GM18867 (cell line): ENCODE measurements around the gene CCR9.

Experiments
- ATAC-seq: cut with Tn5 transposase; IDR thresholded peaks from one replicate; pipeline ENCODE4 v1.9.1; 2021; ENCODE audit warnings: mild to moderate bottlenecking, moderate library complexity; ENCODE audit not compliant: unreplicated experiment

CCR9 gene

GRCh38 chr3:45936261-45936660, 49.9 kb downstream of the CCR9 start:
- no peak for ATAC-seq

- ATAC-seq = no peak
Measured at GRCh38 chr3:45937206-45938042, 51.1 kb downstream of the CCR9 start.

GRCh38 chr3:45938043-45938435, 51.7 kb downstream of the CCR9 start:
- ATAC-seq = no peak

GRCh38 chr3:45938864-45939263, 52.5 kb downstream of the CCR9 start:
- peak; percentile 54 for ATAC-seq

- ATAC-seq = no peak
Measured at GRCh38 chr3:45939341-45939771, 53.0 kb downstream of the CCR9 start.

GRCh38 chr3:45940004-45940780, 53.8 kb downstream of the CCR9 start:
- no peak for ATAC-seq

- no peak for ATAC-seq
Measured at GRCh38 chr3:45940781-45941365, 54.5 kb downstream of the CCR9 start.

GRCh38 chr3:45942051-45942825, 55.9 kb downstream of the CCR9 start:
- ATAC-seq = no peak

- no peak for ATAC-seq
Measured at GRCh38 chr3:45943207-45943846, 57.0 kb downstream of the CCR9 start, which contains the start of gene CXCR6. TSS of gene CXCR6 (plus strand) at chr3:45943464. CDS start at chr3:45946482, 3,018 bp downstream.

GRCh38 chr3:45944830-45945620, 58.7 kb downstream of the CCR9 start:
- ATAC-seq = no peak

- ATAC-seq = no peak
Measured at GRCh38 chr3:45946307-45946706, 60.0 kb downstream of the CCR9 start.

GRCh38 chr3:45946875-45947274, 60.5 kb downstream of the CCR9 start:
- no peak for ATAC-seq

- no peak for ATAC-seq
Measured at GRCh38 chr3:45947361-45947760, 61.0 kb downstream of the CCR9 start.

- no peak for ATAC-seq
Measured at GRCh38 chr3:45948311-45948781, 62.0 kb downstream of the CCR9 start.

GRCh38 chr3:45948881-45949280, 62.5 kb downstream of the CCR9 start:
- ATAC-seq = no peak

- ATAC-seq = no peak
Measured at GRCh38 chr3:45949432-45949831, 63.1 kb downstream of the CCR9 start.

- no peak for ATAC-seq
Measured at GRCh38 chr3:45950131-45950530, 63.8 kb downstream of the CCR9 start.

- no peak for ATAC-seq
Measured at GRCh38 chr3:45950686-45951600, 64.6 kb downstream of the CCR9 start.
